Transverse colon (tissue), 4 donors: Measurements from ENCODE around the gene PDE1C. TPM values are rescaled to one million over a fixed set of nuclear protein-coding genes. Genes with fewer than 3 reads are reported as not detected.
"Not testable (repeated sequence)": the region's sequence is repeated elsewhere in the genome, so short reads cannot be mapped to it uniquely, and the experiment has no call there.

Source experiments
- DNase-seq: peaks from one replicate; pipeline ENCODE4 v3.0.0-alpha.2; 2019
- H3K27ac ChIP-seq, 4 donors: fragments of 200-600 bp; sonication (generic); 2 replicates each; pipeline ENCODE4 v1.5.1; 2016 to 2018; ENCODE audit warnings: inconsistent platforms in 4 of 4
- H3K27me3 ChIP-seq: fragments of 200-600 bp; sonication (generic); 2 replicates; pipeline ENCODE4 v1.5.1; 2017; ENCODE audit warnings: inconsistent platforms
- H3K36me3 ChIP-seq, 4 donors: fragments of 200-600 bp; sonication (generic); 2 replicates each; pipeline ENCODE4 v1.5.1; 2017 to 2019; ENCODE audit warnings: inconsistent platforms in 4 of 4
- H3K4me1 ChIP-seq, 4 donors: fragments of 200-600 bp; sonication (generic); 2 replicates each; pipeline ENCODE4 v1.5.1; 2017 to 2020; ENCODE audit warnings: inconsistent platforms in 4 of 4
- H3K4me3 ChIP-seq, 4 donors: fragments of 200-600 bp; sonication (generic); 1 replicate in 1 of 4; 2 replicates in 3 of 4; pipeline versions ENCODE4 v1.5.1 to v1.6.1; 2017 to 2019; ENCODE audit warnings: inconsistent platforms in 4 of 4
- H3K9me3 ChIP-seq, 2 donors: fragments of 200-600 bp; sonication (generic); 2 replicates each; pipeline ENCODE4 v1.5.1; 2017 to 2019; ENCODE audit warnings: inconsistent platforms in 2 of 2
- CTCF ChIP-seq, 5 experiments: fragments of 200-600 bp in 3 of 5; fragments of 450-650 bp in 2 of 5; sonication (generic) in 3 of 5; IDR thresholded peaks; 1 replicate in 2 of 5; 2 replicates in 3 of 5; pipeline ENCODE4 v1.5.1; 2016 to 2017; ENCODE audit warnings: antibody characterized with exemption in 5 of 5, inconsistent platforms in 3 of 5, mild to moderate bottlenecking in 2 of 5, moderate library complexity in 1 of 5
- EP300 ChIP-seq: sonication (generic); formaldehyde crosslinking; IDR thresholded peaks from one replicate; pipeline ENCODE4 v1.6.1; 2017; ENCODE audit warnings: antibody characterized with exemption, low read depth
- POLR2A ChIP-seq: fragments of 450-650 bp; IDR thresholded peaks from one replicate; pipeline ENCODE4 v1.6.1; 2016; ENCODE audit warnings: antibody characterized with exemption, mild to moderate bottlenecking, moderate library complexity
- POLR2AphosphoS5 ChIP-seq, 3 donors: sonication (generic); formaldehyde crosslinking; IDR thresholded peaks; one replicate each; pipeline ENCODE4 v1.6.1; 2016; ENCODE audit warnings: antibody characterized with exemption in 3 of 3
- WGBS, 2 donors: methylation state at CpG; one replicate each; pipeline ENCODE4 v1.1.5; 2018; ENCODE audit warnings: low coverage in 1 of 2; 5-methylcytosine and 5-hydroxymethylcytosine counted together
- in situ Hi-C, 4 donors: fragments of 200-750 bp; cut with MboI; loops; one replicate each; pipeline versions ENCODE4 v1.15.0 to v1.15.1; 2017; ENCODE audit warnings: low sequenced_read_pairs in 3 of 4, low pct_ligation_motif_present in 1 of 4, low pct_unique_long_range_greater_than_20kb in 1 of 4
- intact Hi-C: fragments of 100-400 bp; cut with DNase I; formaldehyde crosslinking; loops from one replicate; pipeline ENCODE4 v1.15.1; 2023; ENCODE audit warnings: low total_unique reads
- total RNA-seq, 4 donors: library from RNA; depleted of rRNA; stranded (reverse); fragments of >200 nt; gene quantifications; one replicate each; pipeline ENCODE4 v1.1.0, GENCODE V29; 2016

PDE1C gene
- total RNA-seq, 4 donors from 2014 or later = 1.5 to 8.4 (median 2.9) TPM

GRCh38 chr7:32015133-32015532 is 55.1 kb downstream of the PDE1C start:
- H3K9me3 ChIP-seq = no peaks in the 10 kb centered on the region
- intact Hi-C loops = no loop called here
- in situ Hi-C loops = no loop called here
- DNase-seq = no peak
- TF ChIP-seq EP300 (no peak), POLR2AphosphoS5 (IDR thresholded peaks at IDR 0.05) (no peak), CTCF (IDR thresholded peaks at IDR 0.05) (no peak), POLR2A (no peak)
- H3K4me3 ChIP-seq = no peak overlapping the region
- no peaks in the 10 kb centered on the region for H3K36me3 ChIP-seq
- H3K27ac ChIP-seq = no peak overlapping the region
- no peaks in the 10 kb centered on the region for H3K27me3 ChIP-seq
- H3K4me1 ChIP-seq = peaks cover 0 to 6% (median 0%) of the 10 kb centered on the region in 4 donors
- WGBS, 2 donors = 76 to 77% methylated on average over 2 of the region's 2 CpGs

- 36 to 47% methylated on average over 2 of the region's 2 CpGs for WGBS, 2 donors
- H3K4me1 ChIP-seq, H3K9me3 ChIP-seq, H3K36me3 ChIP-seq, in situ Hi-C loops, H3K27me3 ChIP-seq, H3K4me3 ChIP-seq, intact Hi-C loops, H3K27ac ChIP-seq, DNase-seq: not testable (repeated sequence)
These were observed 56.7 kb downstream of the PDE1C start for GRCh38 chr7:32013471-32013870.

GRCh38 chr7:32005577-32005976 is 64.6 kb downstream of the PDE1C start:
- no peak for DNase-seq
- in situ Hi-C loops = no loop called here
- TF ChIP-seq EP300 = no peak
- no peak for TF ChIP-seq CTCF (IDR thresholded peaks at IDR 0.05)
- TF ChIP-seq POLR2A = no peak
- Histone ChIP-seq H3K9me3 (no peaks in the 10 kb centered on the region), H3K4me3 (no peak overlapping the region), H3K27ac (no peak overlapping the region), H3K4me1 (no peaks in the 10 kb centered on the region), H3K36me3 (no peaks in the 10 kb centered on the region), H3K27me3 (no peaks in the 10 kb centered on the region)
- intact Hi-C loops = no loop called here
- WGBS, 2 donors = 96% methylated on average over 2 of the region's 2 CpGs

GRCh38 chr7:32001948-32002347 is 68.3 kb downstream of the PDE1C start:
- H3K27me3 ChIP-seq = no peaks in the 10 kb centered on the region
- no peaks in the 10 kb centered on the region for H3K36me3 ChIP-seq
- no peak for DNase-seq
- no peak overlapping the region for H3K4me3 ChIP-seq
- no peak overlapping the region for H3K27ac ChIP-seq
- H3K9me3 ChIP-seq = no peaks in the 10 kb centered on the region
- intact Hi-C loops = no loop called here
- 89 to 90% methylated on average over 2 to 4 of the region's 4 CpGs for WGBS, 2 donors
- in situ Hi-C loops = no loop called here
- TF ChIP-seq CTCF (IDR thresholded peaks at IDR 0.05) = no peak
- TF ChIP-seq POLR2A = no peak
- no peak for TF ChIP-seq POLR2AphosphoS5 (IDR thresholded peaks at IDR 0.05)
- TF ChIP-seq EP300 = no peak
- no peaks in the 10 kb centered on the region for H3K4me1 ChIP-seq

GRCh38 chr7:31997423-31997822 is 72.8 kb downstream of the PDE1C start:
- no peak for TF ChIP-seq POLR2A
- TF ChIP-seq CTCF (IDR thresholded peaks at IDR 0.05) = no peak
- TF ChIP-seq POLR2AphosphoS5 (IDR thresholded peaks at IDR 0.05) = no peak
- no peak for TF ChIP-seq EP300
- peaks cover 0 to 4% (median 0%) of the 10 kb centered on the region in 4 donors for H3K4me1 ChIP-seq
- H3K36me3 ChIP-seq = no peaks in the 10 kb centered on the region
- H3K27me3 ChIP-seq = no peaks in the 10 kb centered on the region
- no peak for DNase-seq
- H3K27ac ChIP-seq = no peak overlapping the region
- in situ Hi-C loops = no loop called here
- H3K4me3 ChIP-seq = no peak overlapping the region
- WGBS, 2 donors = 67 to 81% methylated on average over 2 of the region's 2 CpGs
- intact Hi-C loops = no loop called here
- no peaks in the 10 kb centered on the region for H3K9me3 ChIP-seq
